K562 (cell line): ENCODE measurements around the gene IL20. TPM values are rescaled to one million over a fixed set of nuclear protein-coding genes. Genes with fewer than 3 reads are reported as not detected.

Experiments used
- ARID1B ChIP-seq: fragments of 450-650 bp; IDR thresholded peaks from 2 replicates; pipeline ENCODE4 v1.6.1; 2016; ENCODE audit warnings: antibody characterized with exemption, mild to moderate bottlenecking, inconsistent platforms
- BRD4 ChIP-seq: fragments of 200-600 bp; sonication (generic); IDR thresholded peaks from 2 replicates; pipeline ENCODE4 v1.6.1; 2017; ENCODE audit warnings: inconsistent platforms
- CREM ChIP-seq: IDR thresholded peaks from 2 replicates; pipeline ENCODE4 v1.6.1; 2014; ENCODE audit warnings: antibody characterized with exemption, low read depth
- CTBP1 ChIP-seq: fragments of 450-650 bp; IDR thresholded peaks from 2 replicates; pipeline ENCODE4 v1.6.1; 2016; ENCODE audit warnings: borderline replicate concordance
- DIDO1 ChIP-seq: fragments of 450-650 bp; IDR thresholded peaks from 2 replicates; pipeline ENCODE4 v1.6.1; 2016; ENCODE audit warnings: low read depth, missing biosample characterization, missing genetic modification characterization
- E2F3 ChIP-seq: fragments of 250-450 bp; sonication (Bioruptor Pico); IDR thresholded peaks from 2 replicates; pipeline ENCODE4 v1.4.0; 2020; ENCODE audit warnings: mild to moderate bottlenecking
- EGR1 ChIP-seq: fragments of 450-650 bp; conservative IDR thresholded peaks from 2 replicates; pipeline ENCODE4 v1.6.1; 2017; ENCODE audit warnings: mild to moderate bottlenecking
- HNRNPH1 ChIP-seq: fragments of 200-400 bp; formaldehyde crosslinking; optimal IDR thresholded peaks from 2 replicates; pipeline ENCODE3; 2017; ENCODE audit warnings: low read depth, mild to moderate bottlenecking, low read length, moderate library complexity
- ILF3 ChIP-seq: fragments of 450-650 bp; IDR thresholded peaks from 2 replicates; pipeline ENCODE4 v1.6.1; 2018; ENCODE audit warnings: antibody characterized with exemption, mild to moderate bottlenecking, moderate library complexity, borderline replicate concordance
- LARP7 ChIP-seq: fragments of 450-650 bp; IDR thresholded peaks from 2 replicates; pipeline ENCODE4 v1.6.1; 2016
- NFE2L1 ChIP-seq: fragments of 450-650 bp; IDR thresholded peaks from 2 replicates; pipeline ENCODE4 v1.6.1; 2016; ENCODE audit warnings: missing genetic modification characterization, low read depth, mild to moderate bottlenecking, missing compliant biosample characterization, moderate library complexity, borderline replicate concordance
- POLR2B ChIP-seq: fragments of 450-650 bp; IDR thresholded peaks from 2 replicates; pipeline ENCODE4 v1.6.1; 2018; ENCODE audit warnings: low read depth; ENCODE audit not compliant: partially characterized antibody
- RBM34 ChIP-seq: fragments of 200-400 bp; formaldehyde crosslinking; IDR thresholded peaks from 2 replicates; pipeline ENCODE4 v1.6.1; 2018; ENCODE audit warnings: low read length, borderline replicate concordance; ENCODE audit not compliant: insufficient read depth
- TEAD1 ChIP-seq, 2 experiments: fragments of 450-650 bp in 1 of 2; sonication (generic) in 1 of 2; formaldehyde crosslinking; IDR thresholded peaks; 2 replicates each; pipeline versions ENCODE4 v1.4.0 to v1.8.0; 2020 to 2022; ENCODE audit warnings: mild to moderate bottlenecking in 2 of 2, missing genetic modification reagents in 1 of 2
- ZNF311 ChIP-seq: fragments of 250-450 bp; sonication (Bioruptor Pico); IDR thresholded peaks from 2 replicates; pipeline ENCODE4 v1.4.0; 2020; ENCODE audit warnings: mild to moderate bottlenecking, moderate library complexity
- ZNF592 ChIP-seq: fragments of 450-650 bp; IDR thresholded peaks from 2 replicates; pipeline ENCODE4 v1.6.1; 2017; ENCODE audit warnings: antibody characterized with exemption, mild to moderate bottlenecking
- ZNF79 ChIP-seq: fragments of 250-450 bp; sonication (Bioruptor Pico); IDR thresholded peaks from 2 replicates; pipeline ENCODE4 v1.4.0; 2020; ENCODE audit warnings: low read depth, mild to moderate bottlenecking, moderate library complexity
- polyA plus RNA-seq, 8 experiments: library from polyadenylated mRNA; depleted of rRNA in 4 of 8; stranded (reverse) in 5 of 8; unstranded in 3 of 8; fragments of >200 nt; fragmentation: Nextera tagmentation in 2 of 8; fragmentation: Illumina TruSeq in 1 of 8; extraction: Ambion mirVana in 2 of 8; extraction: Trizol in 1 of 8; gene quantifications; 2 replicates each; pipeline versions ENCODE4 v1.2.1 to v1.2.3, GENCODE V29; 2011 to 2014; ENCODE audit warnings: inconsistent platforms in 1 of 8, missing spikeins in 1 of 8
- total RNA-seq, 7 experiments: library from RNA; depleted of rRNA in 6 of 7; stranded (reverse); fragments of >200 nt in 6 of 7; fragmentation: Illumina TruSeq in 2 of 7; extraction: Trizol in 2 of 7; gene quantifications; 2 replicates each; pipeline versions ENCODE4 v1.2.1 to v1.2.3, GENCODE V29; 2011 to 2021; ENCODE audit warnings: low replicate concordance in 1 of 7
- TF ChIP-seq, protein P1 (sequence below): fragments of 250-450 bp; sonication (Bioruptor Pico); IDR thresholded peaks from 2 replicates; pipeline ENCODE4 v1.9.0; 2021; ENCODE audit warnings: mild to moderate bottlenecking, inconsistent platforms
- TF ChIP-seq, protein P2 (sequence below): sonication (generic); formaldehyde crosslinking; IDR thresholded peaks from 2 replicates; pipeline ENCODE4 v1.8.0; 2023; ENCODE audit warnings: mild to moderate bottlenecking, missing genetic modification reagents
- TF ChIP-seq, protein P3 (sequence below): sonication (generic); formaldehyde crosslinking; IDR thresholded peaks from 2 replicates; pipeline ENCODE4 v1.8.0; 2022; ENCODE audit warnings: mild to moderate bottlenecking, missing genetic modification reagents

IL20 gene
- total and polyA plus RNA-seq, 9 of the 15 experiments (the other 6 are each of a cell fraction or from before 2014, with no cell fraction given) = not detected

DNA sequence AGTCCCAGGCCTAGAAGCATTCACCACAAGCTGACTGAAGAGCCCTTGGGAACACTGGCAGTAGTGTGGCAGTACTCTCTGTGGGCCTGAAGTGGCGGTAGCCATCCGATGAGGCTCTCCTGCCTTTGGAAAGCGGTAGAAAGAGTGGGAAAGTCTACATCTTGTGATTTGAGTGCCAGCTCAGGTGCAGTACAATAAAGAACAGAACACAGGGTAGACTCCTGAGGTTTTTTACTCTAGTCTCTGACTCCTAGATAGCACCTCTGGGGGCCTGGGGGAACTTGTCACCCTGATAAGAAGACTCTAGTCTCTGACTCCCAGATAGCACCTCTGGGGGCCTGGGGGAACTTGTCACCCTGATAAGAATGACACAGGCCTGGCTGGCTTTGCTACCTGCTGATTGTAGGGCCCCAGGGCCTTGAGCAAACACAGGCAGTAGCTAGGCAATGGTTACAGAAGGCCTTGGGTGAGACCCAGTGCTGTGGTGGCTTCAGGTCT is 18.0 kb upstream of the IL20 start (continued):
- TF ChIP-seq ZNF592 (0 out of 2 replicates have a peak, but pooled peaks have one; percentile 24), RBM34 (no peak), DIDO1 (no peak), EGR1 (no peak), ARID1B (peak; percentile 98), ILF3 (no peak; the same call in 1 of the 2 replicates), E2F3 (CRISPR knock-in tag) (no peak), CREM (peak; percentile 59; the same call in 1 of the 2 replicates), CTBP1 (peak; percentile 88; the same call in 1 of the 2 replicates), BRD4 (no peak), ZNF311 (CRISPR knock-in tag) (no peak), TEAD1 (CRISPR knock-in tag; IDR thresholded peaks at IDR 0.05) (peak in 1 of 2 experiments; percentile 80; a peak in 2 of 4 replicates), HNRNPH1 (no peak), ZNF79 (no peak), NFE2L1 (no peak), POLR2B (no peak), LARP7 (no peak)
- TF ChIP-seq, protein P1, sequence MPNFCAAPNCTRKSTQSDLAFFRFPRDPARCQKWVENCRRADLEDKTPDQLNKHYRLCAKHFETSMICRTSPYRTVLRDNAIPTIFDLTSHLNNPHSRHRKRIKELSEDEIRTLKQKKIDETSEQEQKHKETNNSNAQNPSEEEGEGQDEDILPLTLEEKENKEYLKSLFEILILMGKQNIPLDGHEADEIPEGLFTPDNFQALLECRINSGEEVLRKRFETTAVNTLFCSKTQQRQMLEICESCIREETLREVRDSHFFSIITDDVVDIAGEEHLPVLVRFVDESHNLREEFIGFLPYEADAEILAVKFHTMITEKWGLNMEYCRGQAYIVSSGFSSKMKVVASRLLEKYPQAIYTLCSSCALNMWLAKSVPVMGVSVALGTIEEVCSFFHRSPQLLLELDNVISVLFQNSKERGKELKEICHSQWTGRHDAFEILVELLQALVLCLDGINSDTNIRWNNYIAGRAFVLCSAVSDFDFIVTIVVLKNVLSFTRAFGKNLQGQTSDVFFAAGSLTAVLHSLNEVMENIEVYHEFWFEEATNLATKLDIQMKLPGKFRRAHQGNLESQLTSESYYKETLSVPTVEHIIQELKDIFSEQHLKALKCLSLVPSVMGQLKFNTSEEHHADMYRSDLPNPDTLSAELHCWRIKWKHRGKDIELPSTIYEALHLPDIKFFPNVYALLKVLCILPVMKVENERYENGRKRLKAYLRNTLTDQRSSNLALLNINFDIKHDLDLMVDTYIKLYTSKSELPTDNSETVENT (CRISPR knock-in tag) = no peak
- TF ChIP-seq, protein P2, sequence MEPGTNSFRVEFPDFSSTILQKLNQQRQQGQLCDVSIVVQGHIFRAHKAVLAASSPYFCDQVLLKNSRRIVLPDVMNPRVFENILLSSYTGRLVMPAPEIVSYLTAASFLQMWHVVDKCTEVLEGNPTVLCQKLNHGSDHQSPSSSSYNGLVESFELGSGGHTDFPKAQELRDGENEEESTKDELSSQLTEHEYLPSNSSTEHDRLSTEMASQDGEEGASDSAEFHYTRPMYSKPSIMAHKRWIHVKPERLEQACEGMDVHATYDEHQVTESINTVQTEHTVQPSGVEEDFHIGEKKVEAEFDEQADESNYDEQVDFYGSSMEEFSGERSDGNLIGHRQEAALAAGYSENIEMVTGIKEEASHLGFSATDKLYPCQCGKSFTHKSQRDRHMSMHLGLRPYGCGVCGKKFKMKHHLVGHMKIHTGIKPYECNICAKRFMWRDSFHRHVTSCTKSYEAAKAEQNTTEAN (CRISPR knock-in tag) = no peak
- TF ChIP-seq, protein P3, sequence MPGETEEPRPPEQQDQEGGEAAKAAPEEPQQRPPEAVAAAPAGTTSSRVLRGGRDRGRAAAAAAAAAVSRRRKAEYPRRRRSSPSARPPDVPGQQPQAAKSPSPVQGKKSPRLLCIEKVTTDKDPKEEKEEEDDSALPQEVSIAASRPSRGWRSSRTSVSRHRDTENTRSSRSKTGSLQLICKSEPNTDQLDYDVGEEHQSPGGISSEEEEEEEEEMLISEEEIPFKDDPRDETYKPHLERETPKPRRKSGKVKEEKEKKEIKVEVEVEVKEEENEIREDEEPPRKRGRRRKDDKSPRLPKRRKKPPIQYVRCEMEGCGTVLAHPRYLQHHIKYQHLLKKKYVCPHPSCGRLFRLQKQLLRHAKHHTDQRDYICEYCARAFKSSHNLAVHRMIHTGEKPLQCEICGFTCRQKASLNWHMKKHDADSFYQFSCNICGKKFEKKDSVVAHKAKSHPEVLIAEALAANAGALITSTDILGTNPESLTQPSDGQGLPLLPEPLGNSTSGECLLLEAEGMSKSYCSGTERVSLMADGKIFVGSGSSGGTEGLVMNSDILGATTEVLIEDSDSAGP (CRISPR knock-in tag) = no peak
